NB4 (cell line): Measurements from ENCODE around the gene KRTAP4-2.

ENCODE experiments used
- MYC ChIP-seq: IDR thresholded peaks from 2 replicates; pipeline ENCODE4 v1.6.1; 2011; ENCODE audit warnings: low read depth, low read length
- POLR2A ChIP-seq: IDR thresholded peaks from 2 replicates; pipeline ENCODE4 v1.6.1; 2011; ENCODE audit warnings: mild to moderate bottlenecking; ENCODE audit not compliant: insufficient read length; ENCODE audit errors: extremely low read depth
- TF ChIP-seq, protein P1 (sequence below): IDR thresholded peaks from one replicate; pipeline ENCODE4 v1.5.1; 2012; ENCODE audit warnings: low read depth, low read length

DNA sequence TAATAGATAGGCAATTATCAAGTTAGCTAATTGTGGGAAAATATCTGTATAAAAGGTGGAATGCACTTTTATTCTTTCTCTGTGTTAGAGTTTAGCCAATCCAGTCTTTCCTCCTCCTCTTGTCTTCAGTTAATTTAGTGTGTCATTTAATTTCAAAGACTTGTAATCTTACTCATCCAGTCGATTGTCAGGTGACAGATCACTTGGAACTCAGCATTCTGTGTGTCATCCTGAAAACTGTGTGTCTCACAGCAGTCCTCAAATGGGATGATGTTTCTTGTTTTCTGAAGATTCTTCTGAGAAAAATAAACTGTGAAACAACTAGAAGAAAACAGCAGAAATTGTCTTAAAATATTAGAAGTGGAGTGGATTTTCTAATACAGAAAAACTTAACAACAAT lies 7.0 kb upstream of the KRTAP4-2 start:
- no peak for TF ChIP-seq POLR2A
- TF ChIP-seq, protein P1, sequence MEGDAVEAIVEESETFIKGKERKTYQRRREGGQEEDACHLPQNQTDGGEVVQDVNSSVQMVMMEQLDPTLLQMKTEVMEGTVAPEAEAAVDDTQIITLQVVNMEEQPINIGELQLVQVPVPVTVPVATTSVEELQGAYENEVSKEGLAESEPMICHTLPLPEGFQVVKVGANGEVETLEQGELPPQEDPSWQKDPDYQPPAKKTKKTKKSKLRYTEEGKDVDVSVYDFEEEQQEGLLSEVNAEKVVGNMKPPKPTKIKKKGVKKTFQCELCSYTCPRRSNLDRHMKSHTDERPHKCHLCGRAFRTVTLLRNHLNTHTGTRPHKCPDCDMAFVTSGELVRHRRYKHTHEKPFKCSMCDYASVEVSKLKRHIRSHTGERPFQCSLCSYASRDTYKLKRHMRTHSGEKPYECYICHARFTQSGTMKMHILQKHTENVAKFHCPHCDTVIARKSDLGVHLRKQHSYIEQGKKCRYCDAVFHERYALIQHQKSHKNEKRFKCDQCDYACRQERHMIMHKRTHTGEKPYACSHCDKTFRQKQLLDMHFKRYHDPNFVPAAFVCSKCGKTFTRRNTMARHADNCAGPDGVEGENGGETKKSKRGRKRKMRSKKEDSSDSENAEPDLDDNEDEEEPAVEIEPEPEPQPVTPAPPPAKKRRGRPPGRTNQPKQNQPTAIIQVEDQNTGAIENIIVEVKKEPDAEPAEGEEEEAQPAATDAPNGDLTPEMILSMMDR, result no peak
- TF ChIP-seq MYC, result no peak
